Measurements from ENCODE around the gene CERCAM.

The CERCAM gene

GRCh38 chr9:128420651-128421481 lies at the start of gene CERCAM:
Gene CERCAM, plus strand, starts transcription at chr9:128420857. Its CDS starts 21 bp downstream, at chr9:128420878.
- no peak for DNase-seq (ENCODE audit: low read depth in 2 of 2)

GRCh38 chr9:128371630-128372117 lies 49.0 kb upstream of the CERCAM start:
- no peak for DNase-seq (ENCODE audit: low read depth in 2 of 2)

GRCh38 chr9:128372188-128372641 lies 48.4 kb upstream of the CERCAM start:
- no peak for DNase-seq (ENCODE audit: low read depth in 2 of 2)

GRCh38 chr9:128372784-128373183 lies 47.9 kb upstream of the CERCAM start:
- no peak for DNase-seq (ENCODE audit: low read depth in 2 of 2)

- DNase-seq (ENCODE audit: low read depth in 2 of 2) = no peak
Observed at GRCh38 chr9:128374221-128374675, 46.4 kb upstream of the CERCAM start.

GRCh38 chr9:128375865-128376264 lies 44.8 kb upstream of the CERCAM start:
- DNase-seq (ENCODE audit: low read depth in 2 of 2) = no peak

GRCh38 chr9:128382261-128382660 lies 38.4 kb upstream of the CERCAM start:
- DNase-seq (ENCODE audit: low read depth in 2 of 2) = no peak

- no peak for DNase-seq (ENCODE audit: low read depth in 2 of 2)
Observed at GRCh38 chr9:128383007-128383753, 37.5 kb upstream of the CERCAM start.

GRCh38 chr9:128383791-128384190 lies 36.9 kb upstream of the CERCAM start:
- DNase-seq (ENCODE audit: low read depth in 2 of 2) = no peak

- DNase-seq (ENCODE audit: low read depth in 2 of 2) = no peak
Observed at GRCh38 chr9:128384801-128385495, 35.7 kb upstream of the CERCAM start.

GRCh38 chr9:128385496-128386460 lies 34.9 kb upstream of the CERCAM start:
- no peak for DNase-seq (ENCODE audit: low read depth in 2 of 2)

- no peak for DNase-seq (ENCODE audit: low read depth in 2 of 2)
Observed at GRCh38 chr9:128388150-128388549, 32.5 kb upstream of the CERCAM start.

- DNase-seq (ENCODE audit: low read depth in 2 of 2) = no peak
Observed at GRCh38 chr9:128389395-128390149, 31.1 kb upstream of the CERCAM start.

GRCh38 chr9:128390150-128390812 lies 30.4 kb upstream of the CERCAM start:
- no peak for DNase-seq (ENCODE audit: low read depth in 2 of 2)

- no peak for DNase-seq (ENCODE audit: low read depth in 2 of 2)
Observed at GRCh38 chr9:128390813-128391711, 29.6 kb upstream of the CERCAM start.

- no peak for DNase-seq (ENCODE audit: low read depth in 2 of 2)
Observed at GRCh38 chr9:128391956-128392301, 28.7 kb upstream of the CERCAM start.

- no peak for DNase-seq (ENCODE audit: low read depth in 2 of 2)
Observed at GRCh38 chr9:128392302-128393144, 28.1 kb upstream of the CERCAM start.
